K562 (cell line): ENCODE results near the gene STAB2. TPM values are rescaled to one million over a fixed set of nuclear protein-coding genes. Genes with fewer than 3 reads are reported as not detected.

Experiments
- ARID1B ChIP-seq: fragments of 450-650 bp; IDR thresholded peaks from 2 replicates; pipeline ENCODE4 v1.6.1; 2016; ENCODE audit warnings: antibody characterized with exemption, mild to moderate bottlenecking, inconsistent platforms
- BDP1 ChIP-seq: IDR thresholded peaks from 3 replicates; pipeline ENCODE4 v1.6.1; 2011; ENCODE audit not compliant: insufficient read length, insufficient read depth
- FOSL1 ChIP-seq: fragments of 200-800 bp; sonication (Bioruptor generic); conservative IDR thresholded peaks from 2 replicates; pipeline ENCODE4 v1.6.1; 2016; ENCODE audit warnings: missing genetic modification characterization, missing compliant biosample characterization
- KLF1 ChIP-seq: fragments of 450-650 bp; IDR thresholded peaks from 2 replicates; pipeline ENCODE4 v1.6.1; 2016; ENCODE audit warnings: missing genetic modification characterization, missing compliant biosample characterization
- MECOM ChIP-seq: fragments of 250-450 bp; sonication (Bioruptor Pico); IDR thresholded peaks from 2 replicates; pipeline ENCODE4 v1.8.0; 2022; ENCODE audit warnings: inconsistent platforms
- MTA2 ChIP-seq: fragments of 450-650 bp; IDR thresholded peaks from 2 replicates; pipeline ENCODE4 v1.6.1; 2016; ENCODE audit warnings: low read depth
- PRDM10 ChIP-seq: fragments of 450-650 bp; IDR thresholded peaks from 2 replicates; pipeline ENCODE4 v1.6.1; 2018; ENCODE audit not compliant: partially characterized antibody
- RERE ChIP-seq: sonication (generic); formaldehyde crosslinking; IDR thresholded peaks from 2 replicates; pipeline ENCODE4 v1.8.0; 2023; ENCODE audit warnings: missing genetic modification reagents, mild to moderate bottlenecking, borderline replicate concordance
- RUNX1 ChIP-seq: sonication (generic); IDR thresholded peaks from 2 replicates; pipeline ENCODE4 v1.6.1; 2016; ENCODE audit warnings: antibody characterized with exemption, low read depth
- TRIM25 ChIP-seq: fragments of 450-650 bp; IDR thresholded peaks from 2 replicates; pipeline ENCODE4 v1.7.0; 2016; ENCODE audit warnings: borderline replicate concordance
- TSHZ1 ChIP-seq: fragments of 250-450 bp; sonication (Bioruptor Pico); IDR thresholded peaks from 2 replicates; pipeline ENCODE4 v1.4.0; 2020; ENCODE audit warnings: mild to moderate bottlenecking, moderate library complexity
- ZNF717 ChIP-seq: fragments of 250-450 bp; sonication (Bioruptor Pico); IDR thresholded peaks from 2 replicates; pipeline ENCODE4 v1.5.0; 2021
- polyA plus RNA-seq, 8 experiments: library from polyadenylated mRNA; depleted of rRNA in 4 of 8; stranded (reverse) in 5 of 8; unstranded in 3 of 8; fragments of >200 nt; fragmentation: Nextera tagmentation in 2 of 8; fragmentation: Illumina TruSeq in 1 of 8; extraction: Ambion mirVana in 2 of 8; extraction: Trizol in 1 of 8; gene quantifications; 2 replicates each; pipeline versions ENCODE4 v1.2.1 to v1.2.3, GENCODE V29; 2011 to 2014; ENCODE audit warnings: inconsistent platforms in 1 of 8, missing spikeins in 1 of 8
- total RNA-seq, 7 experiments: library from RNA; depleted of rRNA in 6 of 7; stranded (reverse); fragments of >200 nt in 6 of 7; fragmentation: Illumina TruSeq in 2 of 7; extraction: Trizol in 2 of 7; gene quantifications; 2 replicates each; pipeline versions ENCODE4 v1.2.1 to v1.2.3, GENCODE V29; 2011 to 2021; ENCODE audit warnings: low replicate concordance in 1 of 7

STAB2 gene
- total and polyA plus RNA-seq, 9 of the 15 experiments (the other 6 are each of a cell fraction or from before 2014, with no cell fraction given) = 0.10 TPM; not detected in 8

- TF ChIP-seq PRDM10 (no peak), MECOM (CRISPR knock-in tag) (no peak), FOSL1 (tag) (no peak), RERE (CRISPR knock-in tag) (no peak), KLF1 (tag) (no peak), RUNX1 (no peak), ZNF717 (CRISPR knock-in tag) (no peak), MTA2 (0 out of 2 replicates have a peak, but pooled peaks have one; percentile 25), BDP1 (no peak), ARID1B (peak; percentile 52; the same call in 1 of the 2 replicates), TSHZ1 (no peak), TRIM25 (no peak)
Measured at GRCh38 chr12:103807561-103808238, 220.6 kb downstream of the STAB2 start (continued).
